Skeletal muscle tissue (tissue), 4 donors: ENCODE results near the gene KRTAP13-4. TPM values are rescaled to one million over a fixed set of nuclear protein-coding genes. Genes with fewer than 3 reads are reported as not detected.

Experiments
- H3K27ac ChIP-seq: one replicate; pipeline ENCODE4 v1.7.0; 2013; ENCODE audit warnings: mild to moderate bottlenecking, low read depth, low read length, inconsistent platforms
- H3K27me3 ChIP-seq, 3 donors: one replicate each; pipeline ENCODE4 v1.7.0; 2013; ENCODE audit warnings: low read length in 3 of 3; ENCODE audit not compliant: control insufficient read depth in 3 of 3, insufficient read depth in 3 of 3
- H3K36me3 ChIP-seq, 3 donors: one replicate each; pipeline ENCODE4 v1.7.0; 2013; ENCODE audit warnings: low read length in 3 of 3; ENCODE audit not compliant: control insufficient read depth in 3 of 3, insufficient read depth in 3 of 3
- H3K4me1 ChIP-seq, 3 donors: one replicate each; pipeline ENCODE4 v1.7.0; 2013; ENCODE audit warnings: low read length in 3 of 3, mild to moderate bottlenecking in 3 of 3; ENCODE audit not compliant: control insufficient read depth in 3 of 3, insufficient read depth in 3 of 3
- H3K4me3 ChIP-seq, 3 donors: one replicate each; pipeline ENCODE4 v1.7.0; 2013; ENCODE audit warnings: low read length in 3 of 3
- H3K9ac ChIP-seq, 3 donors: one replicate each; pipeline ENCODE4 v1.7.0; 2013; ENCODE audit warnings: low read length in 3 of 3, mild to moderate bottlenecking in 3 of 3, moderate library complexity in 2 of 3, low read depth in 1 of 3
- H3K9me3 ChIP-seq, 3 donors: one replicate each; pipeline ENCODE4 v1.7.0; 2013; ENCODE audit warnings: low read length in 3 of 3; ENCODE audit not compliant: control insufficient read depth in 3 of 3
- total RNA-seq: library from RNA; depleted of rRNA; stranded (reverse); fragments of >200 nt; gene quantifications from one replicate; pipeline ENCODE4 v1.2.3, GENCODE V29; 2014
- donor health status: Osteomylitis.

Gene KRTAP13-4
- total RNA-seq, 1 donor from 2014 or later, result not detected

DNA sequence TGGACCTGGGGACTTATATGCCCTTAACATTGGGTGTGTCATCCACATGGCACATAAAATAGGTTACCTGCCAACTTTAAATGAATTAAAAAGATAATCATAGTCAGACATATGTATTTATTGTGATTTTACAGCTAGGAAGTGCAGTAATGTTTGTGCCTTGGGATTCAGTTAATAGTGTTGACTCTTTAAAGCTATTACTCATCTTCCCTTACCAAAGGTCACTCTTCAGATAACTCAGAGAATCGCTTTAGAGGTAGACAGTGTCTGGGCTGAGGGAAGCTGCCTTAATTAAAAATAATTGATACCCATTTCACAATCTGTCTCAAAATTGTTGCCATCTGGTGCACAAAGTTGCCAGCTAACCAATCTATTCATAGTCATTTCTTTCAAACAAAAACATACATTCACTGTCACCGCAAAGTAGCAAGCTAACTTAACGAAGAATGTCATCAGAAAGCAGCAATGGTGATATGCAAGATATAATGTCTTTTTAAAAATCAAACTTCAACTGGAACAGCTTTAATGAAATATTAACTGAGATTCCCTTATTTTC, 7.1 kb downstream of the KRTAP13-4 start:
- Histone ChIP-seq H3K27ac (no peak overlapping the region), H3K4me3 (no peak overlapping the region), H3K9ac (no peak overlapping the region), H3K36me3 (no peaks in the 10 kb centered on the region), H3K4me1 (no peaks in the 10 kb centered on the region), H3K27me3 (peaks cover 0 to 2% (median 0%) of the 10 kb centered on the region in 3 donors), H3K9me3 (no peaks in the 10 kb centered on the region)

DNA sequence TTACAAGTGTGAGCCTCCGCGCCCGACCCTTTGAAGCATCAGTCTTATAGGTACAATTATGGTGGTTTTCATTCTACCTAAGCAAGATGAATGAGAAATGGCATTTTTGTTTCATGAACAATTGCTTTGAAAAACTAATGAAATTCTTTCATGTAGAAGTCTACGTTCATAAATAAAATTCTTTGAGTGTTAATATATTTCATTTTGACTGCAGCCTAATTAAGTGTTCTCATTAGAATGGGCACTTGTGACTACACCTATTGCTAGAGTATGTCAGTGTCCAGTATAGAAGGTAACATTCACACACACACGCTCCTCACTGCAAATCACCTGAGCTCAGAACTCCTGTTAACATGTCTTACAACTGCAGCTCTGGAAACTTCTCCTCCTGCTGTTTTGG, 10.0 kb downstream of the KRTAP13-4 start, which contains the start of gene KRTAP15-1:
Gene KRTAP15-1, plus strand, starts transcription at position 301 of the 400 bp plus-strand sequence. Its CDS starts 53 bp downstream, at position 354.
- Histone ChIP-seq H3K36me3 (no peaks in the 10 kb centered on the region), H3K27ac (no peak within 1 kb of the TSS), H3K9me3 (no peaks in the 10 kb centered on the region), H3K4me3 (no peak within 1 kb of the TSS), H3K9ac (no peak within 1 kb of the TSS), H3K4me1 (no peaks in the 10 kb centered on the region), H3K27me3 (no peaks in the 10 kb centered on the region)

DNA sequence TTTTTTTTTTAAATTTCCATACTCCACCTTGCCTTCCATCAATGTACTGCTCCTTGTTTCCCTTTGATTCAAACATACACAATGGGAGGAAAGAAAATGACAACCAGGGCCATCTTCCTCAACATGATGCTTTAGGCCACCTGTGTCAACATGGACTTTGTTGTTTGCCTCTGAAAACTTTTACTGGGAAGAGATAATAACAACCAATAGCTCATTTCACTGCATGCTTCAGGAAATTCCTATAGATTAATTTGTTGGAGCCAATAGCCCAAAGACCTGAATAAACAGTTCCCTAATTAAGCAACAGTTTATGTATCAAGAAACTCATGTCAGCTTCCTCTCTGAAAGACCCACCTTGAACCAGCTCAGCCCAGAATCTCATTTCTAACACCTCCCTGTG, 13.2 kb downstream of the KRTAP13-4 start:
- no peaks in the 10 kb centered on the region for H3K27me3 ChIP-seq
- no peak overlapping the region for H3K9ac ChIP-seq
- H3K4me1 ChIP-seq, result no peaks in the 10 kb centered on the region
- no peaks in the 10 kb centered on the region for H3K9me3 ChIP-seq
- no peaks in the 10 kb centered on the region for H3K36me3 ChIP-seq
- H3K4me3 ChIP-seq, result no peak overlapping the region
- no peak overlapping the region for H3K27ac ChIP-seq

DNA sequence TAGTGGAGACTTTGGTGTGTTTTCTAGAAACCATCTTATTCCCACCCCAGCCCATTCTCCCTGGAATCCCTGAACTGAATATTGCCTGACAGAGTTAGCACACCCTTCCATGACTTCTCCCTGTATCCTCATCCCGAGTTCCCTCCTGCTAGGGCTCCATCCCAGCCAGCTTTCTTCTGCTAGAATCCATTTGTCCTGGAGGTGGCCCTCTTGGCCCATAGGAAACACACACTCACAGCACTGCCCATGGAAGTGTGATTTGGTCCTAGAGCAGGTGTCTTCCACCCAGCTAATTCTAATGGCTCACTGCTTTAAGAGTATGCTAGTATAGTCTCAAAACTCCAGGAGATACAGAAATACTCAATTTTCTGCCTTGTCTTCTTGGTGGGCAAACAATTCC, 14.2 kb downstream of the KRTAP13-4 start:
- Histone ChIP-seq H3K36me3 (no peaks in the 10 kb centered on the region), H3K27ac (no peak overlapping the region), H3K4me3 (no peak overlapping the region), H3K9me3 (no peaks in the 10 kb centered on the region), H3K9ac (no peak overlapping the region), H3K4me1 (no peaks in the 10 kb centered on the region), H3K27me3 (no peaks in the 10 kb centered on the region)

DNA sequence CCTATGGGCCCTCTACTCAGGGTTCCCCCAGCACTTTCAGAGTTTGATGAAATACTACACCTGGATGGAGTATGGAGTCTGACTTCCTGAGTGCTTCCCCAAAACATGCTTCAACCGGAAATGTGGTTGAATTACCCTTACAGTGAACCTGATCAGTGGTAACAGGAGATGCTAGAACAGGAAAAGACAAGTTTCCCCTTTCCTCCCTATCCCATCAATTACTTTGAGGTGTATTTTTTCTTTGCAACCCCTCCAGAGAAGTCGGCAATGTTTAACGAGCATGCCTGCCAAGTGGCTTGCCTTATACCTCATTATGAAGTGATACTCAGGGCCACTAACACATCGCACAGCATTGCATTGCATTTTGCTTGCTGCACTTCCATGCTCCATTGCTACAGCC, 17.0 kb downstream of the KRTAP13-4 start:
- Histone ChIP-seq H3K4me1 (no peaks in the 10 kb centered on the region), H3K9ac (no peak overlapping the region), H3K27ac (no peak overlapping the region), H3K27me3 (no peaks in the 10 kb centered on the region), H3K9me3 (no peaks in the 10 kb centered on the region), H3K36me3 (no peaks in the 10 kb centered on the region), H3K4me3 (no peak overlapping the region)

DNA sequence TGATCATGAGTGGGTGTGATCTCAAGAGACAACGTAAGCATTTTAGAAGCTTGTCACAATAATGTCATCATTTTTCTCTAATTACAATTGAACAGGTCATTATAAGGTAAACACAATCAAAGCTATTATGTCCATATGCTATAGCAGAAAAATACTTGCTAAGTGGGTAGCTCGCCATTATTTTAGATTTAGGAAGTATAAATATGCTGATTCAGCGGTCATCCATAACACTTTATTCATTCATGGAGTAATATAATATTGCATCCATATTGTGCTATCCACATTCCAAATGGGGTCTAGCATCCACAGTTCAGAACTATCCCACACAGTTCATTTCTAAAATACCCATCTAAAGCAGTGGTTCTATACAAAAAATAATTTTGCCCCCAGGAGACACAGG, 18.5 kb downstream of the KRTAP13-4 start:
- Histone ChIP-seq H3K27me3 (no peaks in the 10 kb centered on the region), H3K9me3 (no peaks in the 10 kb centered on the region), H3K27ac (no peak overlapping the region), H3K4me3 (no peak overlapping the region), H3K4me1 (no peaks in the 10 kb centered on the region), H3K9ac (no peak overlapping the region), H3K36me3 (no peaks in the 10 kb centered on the region)

DNA sequence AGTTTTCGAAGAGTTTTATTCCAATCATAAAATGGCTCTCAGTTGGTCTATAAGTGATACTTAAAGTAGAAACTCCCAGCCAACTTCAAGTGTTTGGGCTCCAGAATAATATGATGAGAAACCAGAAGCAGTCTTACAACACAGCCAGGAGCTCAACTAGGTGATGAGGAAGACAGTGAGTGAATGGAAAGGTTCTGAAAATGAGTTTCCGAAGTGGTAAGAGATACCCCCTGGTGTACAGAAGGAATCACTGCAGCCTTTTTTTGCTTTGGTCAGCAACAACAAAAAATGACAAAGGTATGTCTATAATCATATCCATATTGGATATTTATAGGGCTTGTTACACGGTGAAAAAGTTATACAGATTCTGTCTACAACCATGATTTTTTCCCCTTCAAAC, 33.7 kb downstream of the KRTAP13-4 start:
- no peaks in the 10 kb centered on the region for H3K36me3 ChIP-seq
- no peak overlapping the region for H3K27ac ChIP-seq
- no peaks in the 10 kb centered on the region for H3K9me3 ChIP-seq

DNA sequence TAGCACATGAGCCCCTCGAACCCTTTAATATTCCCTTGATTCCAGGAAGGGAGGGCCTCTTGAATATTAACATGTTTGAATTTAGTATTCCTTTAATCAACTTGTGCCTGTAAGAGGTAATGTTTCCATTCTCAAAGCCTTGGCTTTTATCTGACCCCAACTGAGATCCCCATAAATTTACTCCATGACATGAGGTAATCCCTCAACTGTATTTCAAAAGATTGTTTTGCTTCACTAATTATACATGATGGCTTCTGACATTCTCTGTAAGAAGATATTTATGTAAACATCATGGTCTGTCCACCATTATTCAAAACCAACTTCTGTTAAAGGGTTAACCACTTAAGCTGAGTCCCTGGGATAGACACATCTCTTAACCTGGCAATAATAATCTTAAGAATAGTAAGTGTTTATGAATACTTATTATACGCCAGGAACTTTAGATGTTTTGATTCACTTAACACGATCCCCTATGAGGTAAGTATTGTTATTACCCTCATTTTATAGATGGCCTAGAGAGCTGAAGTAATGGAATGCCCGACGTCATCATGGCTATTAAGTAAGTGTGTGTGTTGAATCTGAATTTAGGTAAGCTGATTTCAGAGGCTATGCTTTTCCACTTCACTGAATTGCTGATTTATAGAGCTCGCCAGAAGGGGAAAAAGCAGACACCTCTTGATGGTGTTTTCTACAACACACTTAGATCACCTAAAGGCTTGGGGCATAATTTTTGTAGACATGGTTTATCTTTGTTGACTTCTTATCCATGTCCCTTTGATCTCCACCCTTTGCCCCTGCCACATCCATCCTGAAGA, 39.1 kb downstream of the KRTAP13-4 start:
- Histone ChIP-seq H3K9ac (no peak overlapping the region), H3K27ac (no peak overlapping the region), H3K4me3 (no peak overlapping the region), H3K36me3 (no peaks in the 10 kb centered on the region), H3K9me3 (no peaks in the 10 kb centered on the region), H3K27me3 (no peaks in the 10 kb centered on the region), H3K4me1 (no peaks in the 10 kb centered on the region)

More for the DNA sequence above, 33.7 kb downstream of the KRTAP13-4 start:
- no peak overlapping the region for H3K9ac ChIP-seq
- no peaks in the 10 kb centered on the region for H3K27me3 ChIP-seq
- no peaks in the 10 kb centered on the region for H3K4me1 ChIP-seq
- no peak overlapping the region for H3K4me3 ChIP-seq

DNA sequence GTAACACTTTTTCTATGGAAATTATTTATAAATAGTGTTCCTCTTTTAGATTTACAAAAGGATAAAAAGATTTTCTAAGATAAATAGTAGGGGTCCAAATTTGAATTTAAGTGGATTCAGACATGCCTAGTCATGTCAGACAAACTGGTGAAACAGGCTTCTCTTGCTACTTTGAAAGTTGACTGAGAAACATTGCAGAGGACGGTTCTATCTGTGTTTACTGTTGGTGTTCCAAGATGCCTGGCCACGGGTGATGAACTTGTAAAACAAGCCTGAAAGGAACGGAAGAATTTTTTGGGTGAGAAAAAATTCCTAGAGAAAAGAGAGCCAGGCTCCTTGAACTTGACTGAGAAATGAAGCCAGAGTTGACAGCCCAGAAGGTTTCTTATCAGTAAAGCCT, 48.0 kb downstream of the KRTAP13-4 start:
- Histone ChIP-seq H3K36me3 (no peaks in the 10 kb centered on the region), H3K27ac (no peak overlapping the region), H3K9ac (no peak overlapping the region), H3K4me1 (no peaks in the 10 kb centered on the region), H3K27me3 (no peaks in the 10 kb centered on the region), H3K9me3 (no peaks in the 10 kb centered on the region), H3K4me3 (no peak overlapping the region)

DNA sequence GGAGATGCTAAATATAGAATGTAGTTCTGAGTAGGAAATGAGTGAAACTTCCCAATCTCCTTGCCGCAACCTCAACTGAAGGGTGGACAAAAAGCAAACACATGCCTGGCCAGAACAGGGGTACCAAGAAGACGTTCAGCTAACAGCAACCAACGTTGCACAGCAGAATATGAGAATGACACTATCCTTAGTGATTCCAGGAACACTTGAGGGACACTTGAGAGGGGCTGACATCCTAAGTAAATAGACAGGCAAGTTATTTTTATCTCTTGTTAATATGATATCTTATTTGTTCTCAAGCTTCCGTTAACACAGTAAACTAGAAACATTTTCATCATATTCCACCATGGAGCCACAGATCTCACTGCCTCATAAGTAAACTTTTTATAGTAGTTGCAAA, 49.2 kb downstream of the KRTAP13-4 start:
- H3K36me3 ChIP-seq, result no peaks in the 10 kb centered on the region
- no peaks in the 10 kb centered on the region for H3K9me3 ChIP-seq
- peak overlapping the region in 1 of 3 donors; percentile 28 for H3K4me3 ChIP-seq
- H3K9ac ChIP-seq, result no peak overlapping the region
- H3K27me3 ChIP-seq, result no peaks in the 10 kb centered on the region
- H3K4me1 ChIP-seq, result no peaks in the 10 kb centered on the region
- peak overlapping the region; percentile 32 for H3K27ac ChIP-seq
